NCI-H510A (cell line): ENCODE results near the gene UBR2.
A peak's percentile ranks its signal among the peaks of the same experiment; 100 is the strongest.
"Not testable (repeated sequence)": the region's sequence is repeated elsewhere in the genome, so short reads cannot be mapped to it uniquely, and the experiment has no call there.

Experiments
- DNase-seq: peaks from one replicate; lab custom pipeline; 2025; lab: John Stamatoyannopoulos, UW

Gene UBR2

DNA sequence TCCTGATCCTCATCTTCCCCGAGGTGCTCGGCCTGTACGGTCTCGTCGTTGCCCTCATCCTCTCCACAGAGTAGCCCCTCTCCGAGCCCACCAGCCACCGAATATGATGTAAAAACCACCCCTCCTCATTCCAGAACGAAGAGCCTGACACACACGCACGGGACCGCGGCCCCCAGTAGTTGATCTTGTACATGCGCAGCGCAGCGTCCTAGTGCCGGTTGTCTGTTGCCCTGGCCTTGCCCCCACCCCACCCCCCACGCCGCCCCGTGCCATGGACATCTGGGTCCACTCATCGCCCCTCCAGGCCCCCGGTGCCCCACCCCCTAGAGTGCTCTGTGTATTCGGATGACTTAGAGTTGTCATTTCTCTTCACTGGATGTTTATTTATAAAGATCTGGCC, 163.8 kb downstream of the UBR2 start:
- DNase-seq: no peak

- DNase-seq: no peak
Measured at GRCh38 chr6:42729731-42730130, 165.9 kb downstream of the UBR2 start.

DNA sequence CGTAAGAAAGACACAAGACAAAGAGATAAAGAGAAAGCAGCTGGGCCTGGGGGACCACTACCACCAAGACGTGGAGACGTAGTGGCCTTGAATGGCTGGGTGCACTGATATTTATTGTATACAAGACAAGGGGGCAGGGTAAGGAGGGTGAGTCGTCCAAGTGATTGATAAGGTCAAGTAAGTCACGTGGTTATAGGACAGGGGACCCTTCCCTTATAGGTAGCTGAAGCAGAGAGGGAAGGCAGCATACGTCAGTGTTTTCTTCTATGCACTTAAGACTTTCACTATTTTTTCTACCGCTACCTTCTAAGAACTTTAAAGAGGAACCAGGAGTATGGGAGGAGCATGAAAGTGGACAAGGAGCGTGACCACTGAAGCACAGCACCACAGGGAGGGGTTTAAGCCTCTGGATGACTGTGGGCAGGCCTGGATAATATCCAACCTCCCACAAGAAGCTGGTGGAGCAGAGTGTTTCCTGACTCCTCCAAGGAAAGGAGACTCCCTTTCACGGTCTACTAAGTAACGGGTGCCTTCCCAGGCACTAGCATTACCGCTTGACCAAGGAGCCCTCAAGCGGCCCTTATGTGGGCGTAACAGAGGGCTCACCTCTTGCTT, 170.1 kb downstream of the UBR2 start:
- DNase-seq: not testable (repeated sequence)

GRCh38 chr6:42735976-42736375, 172.1 kb downstream of the UBR2 start:
- no peak for DNase-seq

GRCh38 chr6:42740725-42741124, 176.9 kb downstream of the UBR2 start:
- no peak for DNase-seq

DNA sequence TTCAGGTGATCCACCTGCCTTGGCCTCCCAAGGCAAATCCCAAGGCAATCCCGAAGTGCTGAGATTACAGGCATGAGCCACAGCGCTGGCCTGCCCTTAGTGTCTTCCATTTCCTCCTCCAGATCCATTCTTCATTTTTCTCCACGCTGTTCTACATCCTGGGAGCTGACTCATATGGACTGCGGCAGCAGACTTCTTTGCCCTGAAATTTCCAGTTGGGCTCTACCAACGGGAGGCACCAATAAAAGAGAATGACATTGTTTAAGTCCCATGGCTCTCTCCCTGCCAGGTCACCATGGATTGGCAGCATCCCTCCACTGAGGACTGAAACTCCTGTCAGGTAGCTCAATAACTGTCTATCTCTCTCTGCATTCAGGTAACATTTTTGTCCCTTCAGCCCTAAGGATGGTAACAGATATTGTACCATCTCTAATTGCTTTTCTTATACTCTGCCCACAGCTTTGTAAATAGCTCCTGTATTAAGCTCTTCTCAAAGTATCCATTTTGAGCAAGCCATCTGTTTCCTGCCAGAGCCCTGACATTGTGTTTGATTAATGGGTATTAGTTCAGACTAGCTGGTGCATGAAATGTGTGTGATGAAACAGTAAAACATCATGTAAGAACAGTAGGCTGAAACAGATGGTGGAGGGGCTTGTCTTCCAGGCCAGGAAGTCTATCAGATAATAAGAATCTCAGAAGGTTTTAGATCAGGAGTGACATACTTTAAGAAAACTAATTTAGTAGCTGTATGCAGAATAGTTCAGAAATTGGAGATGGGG, 178.5 kb downstream of the UBR2 start:
- peak; percentile 55 for DNase-seq
